Globus pallidus (tissue), 1 donor: Measurements from ENCODE around the gene RNF126.
"Not testable (repeated sequence)": the region's sequence is repeated elsewhere in the genome, so short reads cannot be mapped to it uniquely, and the experiment has no call there.

Source experiments
- DNase-seq: peaks from one replicate; pipeline ENCODE4 v3.0.0-alpha.2; 2015; ENCODE audit warnings: low spot score

The RNF126 gene

GRCh38 chr19:646779-647565 is 16.0 kb downstream of the RNF126 start:
- DNase-seq: no peak

GRCh38 chr19:645912-646778 is 16.9 kb downstream of the RNF126 start:
- no peak for DNase-seq

- DNase-seq: no peak
Measured at GRCh38 chr19:644789-645188, 18.2 kb downstream of the RNF126 start.

GRCh38 chr19:644363-644762 is 18.7 kb downstream of the RNF126 start:
- DNase-seq: no peak

GRCh38 chr19:643736-644135 is 19.3 kb downstream of the RNF126 start:
- DNase-seq: no peak

- DNase-seq: no peak
Measured at GRCh38 chr19:642767-643727, 20.0 kb downstream of the RNF126 start.

GRCh38 chr19:641702-642101 is 21.3 kb downstream of the RNF126 start:
- no peak for DNase-seq

- no peak for DNase-seq
Measured at GRCh38 chr19:640606-641189, 22.3 kb downstream of the RNF126 start.

GRCh38 chr19:640161-640558 is 22.9 kb downstream of the RNF126 start:
- DNase-seq: no peak

- DNase-seq: peak; percentile 82
Measured at GRCh38 chr19:639253-640160, 23.5 kb downstream of the RNF126 start, which contains the start of gene FGF22. FGF22 (plus strand) TSS chr19:639879; CDS start chr19:639926, 47 bp downstream.

- no peak for DNase-seq
Measured at GRCh38 chr19:638906-639252, 24.1 kb downstream of the RNF126 start.

- no peak for DNase-seq
Measured at GRCh38 chr19:634975-635652, 27.9 kb downstream of the RNF126 start.

GRCh38 chr19:633786-634639 is 29.0 kb downstream of the RNF126 start:
- DNase-seq: no peak

GRCh38 chr19:633068-633785 is 29.8 kb downstream of the RNF126 start, which contains the start of gene POLRMT:
POLRMT (minus strand) TSS chr19:633537; CDS start chr19:633512, 25 bp downstream.
- DNase-seq: peak; percentile 98

- DNase-seq: no peak
Measured at GRCh38 chr19:632579-633067, 30.4 kb downstream of the RNF126 start.

GRCh38 chr19:629961-630714 is 32.9 kb downstream of the RNF126 start:
- no peak for DNase-seq

GRCh38 chr19:629515-629914 is 33.5 kb downstream of the RNF126 start:
- not testable (repeated sequence) for DNase-seq
